ENCODE results near the gene TSKU. TPM values are rescaled to one million over a fixed set of nuclear protein-coding genes. Genes with fewer than 3 reads are reported as not detected.

The TSKU gene
- total and polyA plus RNA-seq, 2 experiments from 2014 or later = 61.9 to 81.9 TPM

- H3K79me2 ChIP-seq = no peaks in the 10 kb centered on the region
- no peaks in the 10 kb centered on the region for H3K27me3 ChIP-seq
- WGBS (ENCODE audit: low lambda C conversion rate, missing lambda C conversion rate) = 53% methylated on average over 8 of the region's 8 CpGs
- no peaks in the 10 kb centered on the region for H3K9me2 ChIP-seq (replicated peaks; ENCODE audit: insufficient read depth)
- peaks cover 12% of the 10 kb centered on the region for H3K4me1 ChIP-seq (ENCODE audit: insufficient read depth)
- H3K27ac ChIP-seq = peak overlapping the region; percentile 75
- H4K20me1 ChIP-seq (ENCODE audit: insufficient read depth, poor library complexity, severe bottlenecking) = no peaks in the 10 kb centered on the region
- TF ChIP-seq EZH2 (IDR thresholded peaks at IDR 0.05; ENCODE audit: borderline replicate concordance) (no peak), CTCF (IDR thresholded peaks at IDR 0.05; ENCODE audit: poor library complexity) (no peak), EZH2phosphoT487 (IDR thresholded peaks at IDR 0.05; ENCODE audit: low read depth, severe bottlenecking, unreplicated experiment) (no peak)
- H2AFZ ChIP-seq = no peak overlapping the region
- H3K4me2 ChIP-seq = no peak overlapping the region
- no peak overlapping the region for H3K4me3 ChIP-seq
- no peaks in the 10 kb centered on the region for H3K9me3 ChIP-seq (ENCODE audit: low read depth)
- peak; percentile 65 for DNase-seq (ENCODE audit: low spot score)
- no peaks in the 10 kb centered on the region for H3K36me3 ChIP-seq (replicated peaks; ENCODE audit: insufficient read depth, low read depth)
Measured at GRCh38 chr11:76745561-76746207, 37.5 kb upstream of the TSKU start.

GRCh38 chr11:76747153-76747914, 35.8 kb upstream of the TSKU start:
- Histone ChIP-seq H3K9me3 (ENCODE audit: low read depth) (no peaks in the 10 kb centered on the region), H3K9me2 (replicated peaks; ENCODE audit: insufficient read depth) (no peaks in the 10 kb centered on the region), H3K4me2 (no peak overlapping the region), H3K79me2 (no peaks in the 10 kb centered on the region), H3K4me3 (no peak overlapping the region), H2AFZ (no peak overlapping the region), H3K36me3 (replicated peaks; ENCODE audit: insufficient read depth, low read depth) (no peaks in the 10 kb centered on the region), H3K27ac (peak overlapping the region; percentile 43), H3K4me1 (ENCODE audit: insufficient read depth) (peaks cover 12% of the 10 kb centered on the region), H3K27me3 (no peaks in the 10 kb centered on the region), H4K20me1 (ENCODE audit: insufficient read depth, poor library complexity, severe bottlenecking) (no peaks in the 10 kb centered on the region)
- WGBS (ENCODE audit: low lambda C conversion rate, missing lambda C conversion rate) = 89% methylated on average over 8 of the region's 8 CpGs
- DNase-seq (ENCODE audit: low spot score) = no peak
- no peak for TF ChIP-seq CTCF (IDR thresholded peaks at IDR 0.05; ENCODE audit: poor library complexity)
- TF ChIP-seq EZH2 (IDR thresholded peaks at IDR 0.05; ENCODE audit: borderline replicate concordance) = no peak
- TF ChIP-seq EZH2phosphoT487 (IDR thresholded peaks at IDR 0.05; ENCODE audit: low read depth, severe bottlenecking, unreplicated experiment) = no peak

- Histone ChIP-seq H3K79me2 (no peaks in the 10 kb centered on the region), H3K4me1 (ENCODE audit: insufficient read depth) (peaks cover 14% of the 10 kb centered on the region), H3K9me3 (ENCODE audit: low read depth) (no peaks in the 10 kb centered on the region), H4K20me1 (ENCODE audit: insufficient read depth, poor library complexity, severe bottlenecking) (no peaks in the 10 kb centered on the region), H3K27ac (peak overlapping the region; percentile 43), H3K4me3 (no peak overlapping the region), H2AFZ (no peak overlapping the region), H3K27me3 (no peaks in the 10 kb centered on the region), H3K36me3 (replicated peaks; ENCODE audit: insufficient read depth, low read depth) (no peaks in the 10 kb centered on the region), H3K4me2 (peak overlapping the region; percentile 9), H3K9me2 (replicated peaks; ENCODE audit: insufficient read depth) (no peaks in the 10 kb centered on the region)
- no peak for DNase-seq (ENCODE audit: low spot score)
- WGBS (ENCODE audit: low lambda C conversion rate, missing lambda C conversion rate) = 68% methylated on average over 13 of the region's 13 CpGs
- no peak for TF ChIP-seq CTCF (IDR thresholded peaks at IDR 0.05; ENCODE audit: poor library complexity)
- no peak for TF ChIP-seq EZH2phosphoT487 (IDR thresholded peaks at IDR 0.05; ENCODE audit: low read depth, severe bottlenecking, unreplicated experiment)
- TF ChIP-seq EZH2 (IDR thresholded peaks at IDR 0.05; ENCODE audit: borderline replicate concordance) = no peak
Measured at GRCh38 chr11:76747915-76748860, 35.0 kb upstream of the TSKU start.

Data from hepatocyte (in vitro differentiated cells).